GM18499 (cell line): Measurements from ENCODE around the gene DDX27.

Experiments used
- ATAC-seq: cut with Tn5 transposase; IDR thresholded peaks from one replicate; pipeline ENCODE4 v1.9.1; 2021; ENCODE audit warnings: moderate number of reproducible peaks; ENCODE audit not compliant: insufficient read depth, unreplicated experiment

Gene DDX27

DNA sequence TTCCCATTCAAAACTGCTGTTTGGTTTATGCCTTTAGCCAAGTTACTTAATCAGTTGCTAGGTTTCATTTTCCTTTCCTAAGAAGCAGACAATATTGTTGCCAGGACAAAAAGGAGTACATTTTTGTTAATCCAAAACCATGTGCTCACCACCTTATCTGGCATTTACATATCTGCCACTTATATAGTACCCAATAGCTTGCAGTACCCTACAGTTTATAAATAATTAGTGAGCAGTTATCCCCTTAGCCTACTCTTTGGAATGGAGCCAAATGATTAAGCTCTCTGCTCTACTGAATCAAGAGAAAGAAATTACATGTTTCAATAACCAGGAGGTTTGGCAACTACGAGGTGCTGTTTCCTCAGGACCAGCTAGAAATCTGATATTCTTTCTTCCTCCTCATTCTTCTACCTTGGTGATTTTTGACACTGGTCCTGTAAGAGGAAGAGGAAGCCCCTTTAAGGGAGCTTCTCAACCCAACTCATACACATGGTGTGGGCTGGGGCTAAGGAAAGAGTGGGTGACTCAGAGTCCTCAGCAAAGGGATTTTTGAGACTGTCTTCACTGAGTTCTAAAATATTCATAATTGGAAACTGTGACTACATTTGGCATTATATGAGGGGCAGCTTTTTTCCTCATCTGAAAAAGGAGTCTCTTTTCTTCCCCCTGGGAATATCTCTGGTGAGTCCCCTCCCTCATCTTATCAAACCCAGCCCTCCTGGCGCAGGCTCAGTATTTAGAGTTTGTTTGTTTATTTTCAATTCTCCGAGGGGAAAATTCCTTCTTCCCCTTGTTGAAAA lies 57.1 kb downstream of the DDX27 start:
- ATAC-seq: no peak

DNA sequence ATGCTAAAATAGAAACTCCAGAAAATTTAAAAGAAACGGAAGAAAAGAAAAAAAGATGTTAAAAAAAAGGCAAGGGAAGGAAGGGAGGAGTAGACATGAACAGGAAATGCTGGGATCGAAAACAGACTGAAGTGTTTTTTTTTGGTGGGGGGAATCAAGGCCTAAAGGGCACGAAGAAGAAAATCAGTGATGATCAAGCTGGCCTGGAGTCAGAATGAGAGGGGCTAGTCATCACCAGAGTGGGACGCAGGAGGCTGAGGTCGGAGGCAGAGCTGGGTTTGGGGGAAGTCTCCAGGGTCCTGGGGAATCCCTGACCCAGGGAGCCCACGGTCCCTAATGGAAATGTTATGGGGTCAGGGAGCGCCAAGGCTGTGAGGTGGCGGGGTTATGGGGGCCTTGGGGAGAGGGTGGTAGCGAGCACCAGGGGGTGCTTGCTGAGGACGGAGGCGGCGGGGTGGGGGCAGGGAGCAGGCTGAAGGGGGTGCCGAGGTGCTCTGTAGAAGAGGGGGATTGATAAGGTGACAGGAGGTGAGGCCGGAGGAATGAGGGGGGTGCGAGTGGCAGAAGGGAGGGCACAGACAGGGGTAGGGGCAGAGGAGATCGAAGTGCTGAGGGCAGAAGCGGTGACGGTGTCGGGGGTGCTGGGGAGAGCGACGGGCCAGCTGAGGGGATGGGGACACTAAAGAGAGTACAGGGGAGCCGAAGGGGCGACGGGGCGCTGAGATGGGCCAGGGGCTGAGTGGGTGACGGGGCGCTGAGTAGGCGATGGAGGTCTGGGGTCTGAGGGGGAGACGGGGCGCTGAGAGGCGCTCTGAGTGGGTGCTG lies 58.0 kb downstream of the DDX27 start:
- ATAC-seq: no peak

DNA sequence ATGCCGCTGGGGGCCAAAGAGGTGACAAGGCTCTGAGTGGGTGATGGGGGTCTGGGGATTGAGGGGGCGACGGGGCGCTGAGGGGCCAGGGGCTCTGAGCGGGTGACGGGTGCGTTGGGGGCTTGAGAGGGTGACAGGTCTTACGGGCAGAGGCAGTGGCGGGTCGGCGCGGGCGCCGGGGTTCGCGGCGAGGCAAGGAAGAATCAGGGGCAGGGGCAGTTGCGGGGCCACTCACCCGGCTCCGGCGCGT lies 58.5 kb downstream of the DDX27 start:
- no peak for ATAC-seq

DNA sequence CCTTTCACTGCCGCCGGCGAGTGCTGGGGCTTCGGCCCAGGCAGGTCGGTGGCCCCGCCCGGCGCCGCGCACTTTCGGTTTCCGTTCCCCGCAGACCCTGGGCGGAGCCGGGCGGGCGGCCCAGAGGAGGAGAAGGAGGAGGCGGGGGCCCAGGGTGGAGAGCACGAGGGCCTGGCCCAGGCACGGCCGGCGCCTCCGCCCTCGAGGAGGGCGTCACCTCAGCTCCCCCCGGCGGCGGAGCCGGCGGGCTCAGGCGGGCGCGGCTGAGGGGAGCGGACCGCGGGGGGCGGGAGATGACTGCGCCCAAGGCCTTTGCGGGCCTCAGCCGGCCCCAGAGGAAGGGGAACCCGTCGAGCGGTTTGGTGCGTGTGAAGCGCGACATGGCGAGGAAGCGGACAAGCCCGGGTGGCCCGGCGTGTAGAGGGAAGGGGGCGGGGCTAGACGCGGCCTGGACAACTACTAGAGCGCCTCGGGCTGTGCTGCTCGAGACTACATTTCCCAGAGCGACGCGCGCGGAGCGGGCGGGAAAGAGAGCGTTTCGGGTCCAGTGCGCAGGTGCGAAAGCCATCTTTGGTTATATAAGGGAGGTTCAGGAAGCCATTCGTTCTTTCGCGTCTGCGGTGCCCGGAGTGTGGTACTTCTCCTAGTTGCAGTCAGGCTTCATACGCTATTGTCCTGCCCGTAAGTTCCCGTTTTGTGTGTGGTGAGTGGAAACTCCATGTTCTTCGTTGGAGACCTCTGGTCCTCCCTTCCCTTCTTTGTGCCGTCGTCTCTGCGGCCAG lies 59.0 kb downstream of the DDX27 start, which contains the start of gene ZNFX1:
Gene ZNFX1 (minus strand): TSS at position 22 of the 782 bp plus-strand sequence. CDS start 2,218 bp downstream, outside the sequence.
- peak; percentile 64 for ATAC-seq

DNA sequence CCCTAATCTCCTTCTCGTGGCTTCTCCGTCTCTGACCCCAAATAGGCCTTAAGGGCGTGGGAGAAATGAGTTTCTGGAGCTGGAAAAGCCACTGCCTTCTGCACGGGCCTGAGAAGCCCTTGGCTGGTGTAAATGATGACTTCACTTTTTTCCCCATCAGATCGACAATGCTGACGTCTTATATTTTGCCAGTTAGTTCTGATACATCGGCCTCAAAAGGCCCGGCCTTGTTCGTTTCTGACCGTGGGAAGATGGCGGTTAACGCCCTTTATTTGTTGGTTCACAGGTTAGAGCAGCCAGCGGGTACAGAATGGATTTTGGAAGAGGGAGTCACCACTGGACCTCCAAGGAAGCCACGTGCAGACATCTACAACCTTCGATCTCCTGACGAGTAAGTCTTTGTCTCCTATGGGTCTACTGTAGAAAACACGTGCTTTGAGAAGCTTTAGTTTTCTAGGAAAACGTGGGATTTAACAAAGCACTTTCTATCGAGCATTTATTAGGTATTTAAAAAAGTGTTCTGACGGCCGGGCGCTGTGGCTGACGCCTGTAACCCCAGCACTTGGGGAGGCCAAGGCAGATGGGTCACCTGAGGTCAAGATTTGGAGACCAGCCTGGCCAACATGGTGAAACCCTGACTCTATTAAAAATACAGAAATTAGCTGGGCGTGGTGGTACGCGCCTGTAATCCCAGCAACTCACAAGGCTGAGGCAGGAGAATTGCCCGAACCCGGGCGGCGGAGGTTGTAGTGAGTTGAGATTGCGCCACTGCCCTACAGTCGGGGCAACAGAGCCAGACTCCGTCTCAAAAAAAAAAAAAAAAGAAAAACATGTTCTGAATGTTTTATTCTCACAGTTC lies 59.8 kb downstream of the DDX27 start:
- no peak for ATAC-seq

DNA sequence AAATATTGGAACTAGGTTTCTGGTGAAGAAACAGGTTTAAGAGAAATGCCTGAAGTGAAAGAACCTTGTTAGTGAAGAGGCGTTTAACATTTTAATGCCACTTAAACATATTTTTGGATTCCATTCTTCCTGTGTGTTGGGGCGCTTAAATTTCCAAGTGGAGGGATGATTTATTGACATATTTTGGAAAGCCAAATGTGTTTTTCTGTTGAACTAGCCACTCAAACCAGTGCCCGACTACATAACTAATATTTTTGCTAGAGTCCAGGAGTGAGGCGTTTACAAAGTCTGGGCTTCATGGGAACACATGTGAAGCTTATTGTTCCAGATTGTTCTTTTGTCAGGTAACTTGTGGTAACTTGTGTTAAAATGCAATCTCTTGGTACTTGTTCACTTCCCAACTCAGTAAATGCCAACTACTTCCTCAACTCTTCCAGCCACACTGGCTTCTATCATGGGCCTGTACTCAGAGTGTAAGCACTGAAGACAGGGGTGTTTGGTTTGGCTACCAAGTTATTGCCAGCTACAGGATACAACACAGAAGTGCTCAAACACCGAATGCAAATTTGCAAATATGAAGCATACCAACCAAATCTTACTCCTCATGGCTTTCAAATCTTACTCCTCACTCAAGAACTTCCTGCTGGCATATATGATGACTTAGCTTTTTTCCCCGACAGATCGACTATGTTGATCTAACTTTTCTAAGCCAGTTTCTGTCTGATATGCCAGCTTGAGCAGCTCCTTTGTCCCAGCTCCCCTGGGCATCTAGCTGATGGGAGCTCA lies 60.7 kb downstream of the DDX27 start:
- ATAC-seq: no peak

DNA sequence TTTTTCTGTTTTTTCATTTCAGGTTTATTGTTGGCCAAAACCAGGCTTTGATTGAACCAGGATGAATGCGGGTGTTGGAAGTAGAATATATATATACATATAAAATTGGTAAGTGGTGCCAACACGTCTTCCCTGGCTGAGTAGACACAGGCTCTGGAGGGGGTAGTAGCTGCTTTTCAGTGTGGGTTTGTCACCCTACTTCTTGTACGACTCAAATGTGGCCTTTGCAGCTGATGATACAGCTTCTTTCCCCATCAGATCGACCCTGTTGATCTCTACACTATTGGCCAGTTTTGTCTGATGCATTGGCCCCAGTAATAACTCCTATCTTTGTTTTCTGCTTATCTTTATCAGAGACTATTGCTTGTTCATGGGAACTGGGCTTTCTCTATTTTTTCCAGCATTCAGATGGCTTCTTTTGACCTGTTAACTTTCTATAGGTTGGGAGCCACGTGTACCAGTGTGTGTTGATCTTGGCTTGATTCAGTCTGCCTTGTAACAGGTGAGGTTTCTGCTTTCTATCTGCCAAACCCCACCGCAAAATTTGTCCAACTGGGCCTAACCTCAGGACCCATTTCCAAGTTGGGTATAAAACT lies 61.3 kb downstream of the DDX27 start:
- ATAC-seq: no peak

DNA sequence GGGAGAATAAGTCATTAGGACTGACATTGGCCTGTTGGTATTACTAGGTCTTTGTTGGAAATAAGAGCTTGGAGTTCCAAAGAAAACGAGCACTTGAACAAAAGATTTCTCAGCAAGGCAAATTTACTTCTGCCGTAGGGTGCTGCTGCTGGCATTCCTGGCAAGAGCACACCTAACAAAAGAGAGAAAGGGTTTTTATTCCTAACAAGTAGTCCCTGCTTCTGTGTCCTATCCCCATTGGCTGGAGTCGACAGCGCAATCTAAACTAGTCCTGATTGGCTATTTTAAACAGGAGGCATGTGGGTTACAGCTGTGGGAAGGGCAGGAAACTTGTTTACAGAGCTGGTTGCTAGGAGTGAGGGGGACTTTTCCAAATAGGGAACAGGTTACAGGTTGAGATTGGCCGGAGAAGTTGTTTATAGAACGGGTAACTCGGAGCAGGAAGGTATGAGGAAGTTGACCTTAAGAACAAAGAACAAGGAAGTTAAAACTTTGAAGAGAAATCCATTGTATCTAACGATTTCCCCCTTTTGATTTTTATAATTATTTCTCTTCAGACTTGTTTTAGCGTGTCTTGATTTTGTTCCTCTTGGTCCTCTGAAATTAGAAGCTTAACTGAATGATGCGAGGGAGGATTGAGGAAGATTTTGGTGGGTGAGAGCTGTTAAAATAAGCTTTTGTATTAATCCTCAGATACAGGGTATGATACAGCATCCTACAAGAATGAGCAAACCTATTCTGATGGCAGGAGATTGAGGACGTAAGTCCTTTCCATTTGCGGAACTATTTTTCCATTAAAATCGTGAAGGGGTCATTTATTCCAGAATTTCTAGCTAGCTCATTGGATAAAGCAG lies 62.1 kb downstream of the DDX27 start:
- ATAC-seq: no peak

DNA sequence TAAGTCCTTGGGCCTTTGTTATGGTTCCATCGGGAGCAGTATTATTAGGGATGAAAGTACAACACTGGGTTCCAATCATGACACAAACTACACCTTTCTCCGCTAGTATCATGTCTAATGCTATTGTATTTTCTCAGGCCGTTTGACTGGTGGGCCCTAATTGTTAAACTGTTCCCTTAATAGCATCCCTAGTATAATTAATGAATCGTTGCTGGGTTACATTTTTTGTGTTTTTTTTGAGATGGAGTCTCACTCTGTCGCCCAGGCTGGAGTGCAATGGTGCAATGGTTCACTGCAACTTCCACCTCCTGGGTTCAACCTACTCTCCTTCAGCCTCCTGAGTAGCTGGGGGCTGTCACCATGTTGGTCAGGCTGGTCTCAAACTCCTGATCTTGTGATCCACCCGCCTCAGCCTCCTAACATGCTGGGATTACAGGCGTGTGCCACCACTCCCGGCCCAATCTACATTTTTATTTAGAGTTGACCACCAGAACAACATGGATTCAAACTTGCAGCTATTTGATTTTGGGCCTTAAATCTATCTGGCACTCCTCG lies 62.8 kb downstream of the DDX27 start:
- no peak for ATAC-seq

DNA sequence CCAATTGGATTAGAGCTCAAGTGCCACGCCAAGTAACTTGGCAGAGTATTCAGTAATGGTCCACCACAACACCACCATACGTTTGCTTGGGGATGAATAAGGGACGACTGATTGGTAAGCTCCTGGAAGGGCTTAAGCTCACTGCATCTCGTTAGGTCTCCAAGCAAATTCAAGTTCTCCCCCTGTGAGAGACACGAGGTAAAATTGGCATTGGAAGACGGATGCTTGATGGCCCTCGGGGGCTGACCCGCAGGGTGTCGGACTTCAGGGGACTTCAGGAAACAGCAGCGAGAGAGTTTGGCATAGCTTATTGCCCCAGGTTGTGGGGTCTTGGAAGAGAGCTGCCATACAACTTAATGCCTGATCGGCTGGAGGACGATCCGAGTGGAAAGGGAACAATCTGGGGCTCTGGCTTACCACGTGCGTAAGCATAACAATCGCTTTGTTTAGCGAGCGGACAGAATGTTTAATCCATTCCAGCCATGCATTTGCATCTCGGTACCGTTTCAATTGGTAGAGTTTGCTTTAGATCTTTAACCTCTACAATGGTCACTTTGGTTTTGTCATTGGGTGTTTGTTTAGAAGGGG lies 63.5 kb downstream of the DDX27 start:
- ATAC-seq: no peak

DNA sequence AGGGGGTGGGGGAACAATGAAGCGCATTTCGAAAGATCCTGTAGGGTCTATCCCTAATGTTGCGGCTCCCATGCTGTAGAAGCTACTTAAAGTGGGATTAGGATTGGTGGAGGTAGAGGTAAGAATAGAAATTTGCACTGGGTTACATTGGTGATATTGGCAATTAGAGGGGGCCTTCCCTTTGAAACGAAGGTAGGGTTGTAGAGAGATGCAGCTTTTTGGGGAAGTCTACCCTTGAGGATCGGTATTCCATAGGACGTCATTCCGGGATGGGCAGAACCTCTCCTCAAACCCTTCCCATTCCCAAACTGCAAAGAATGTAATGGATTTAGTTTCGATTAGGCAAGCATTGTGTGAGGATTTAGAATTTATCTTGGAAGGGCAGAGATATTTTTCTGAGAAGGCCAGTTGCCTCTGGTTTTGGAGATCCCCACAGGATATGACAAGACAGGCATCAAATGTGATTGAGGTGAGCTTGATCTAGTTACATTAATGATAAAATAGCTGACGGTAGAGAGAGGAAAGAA lies 64.0 kb downstream of the DDX27 start:
- ATAC-seq: no peak

DNA sequence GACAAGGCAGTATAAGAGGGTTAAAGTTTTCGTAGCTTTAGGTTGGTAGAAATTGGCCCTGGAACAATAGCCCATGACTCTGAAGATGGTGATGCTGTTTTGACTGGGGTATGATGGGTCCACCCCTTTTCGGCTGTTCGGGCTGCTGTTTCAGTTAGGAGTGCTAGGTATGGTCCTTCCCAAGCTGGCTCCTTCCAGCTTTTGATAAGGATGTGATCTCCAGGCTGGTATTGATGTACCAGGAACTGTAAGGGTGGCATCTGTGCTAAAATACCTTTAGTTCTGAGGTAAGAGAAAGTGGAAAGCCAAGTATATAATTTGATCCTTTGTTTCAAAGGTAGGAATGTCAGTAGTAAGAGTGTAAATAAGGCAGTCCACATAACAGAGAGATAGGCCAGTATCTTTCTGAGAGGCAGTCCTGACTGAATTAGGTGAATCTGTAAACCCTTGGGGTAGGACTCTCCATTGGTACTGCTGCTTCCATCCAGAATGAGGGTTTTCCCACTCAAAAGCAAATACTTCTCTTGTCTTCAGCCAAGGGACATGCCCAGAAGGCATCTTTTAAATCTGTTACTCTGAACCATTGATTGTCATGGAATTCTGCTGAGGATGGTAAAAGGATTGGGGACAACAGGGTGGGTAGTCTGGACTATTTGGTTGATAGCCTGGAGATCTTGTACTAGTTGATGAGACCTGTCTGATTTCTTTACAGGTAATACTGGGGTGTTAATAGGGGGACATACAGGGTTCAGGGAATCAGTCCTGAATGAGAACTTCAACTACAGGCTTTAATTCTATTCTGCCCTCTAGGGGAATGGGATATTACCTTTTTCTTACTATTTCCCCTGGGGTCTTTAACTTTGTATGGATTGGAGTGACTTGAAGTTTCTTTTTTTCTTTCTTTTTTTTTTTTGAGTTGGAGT lies 64.7 kb downstream of the DDX27 start:
- ATAC-seq: no peak

DNA sequence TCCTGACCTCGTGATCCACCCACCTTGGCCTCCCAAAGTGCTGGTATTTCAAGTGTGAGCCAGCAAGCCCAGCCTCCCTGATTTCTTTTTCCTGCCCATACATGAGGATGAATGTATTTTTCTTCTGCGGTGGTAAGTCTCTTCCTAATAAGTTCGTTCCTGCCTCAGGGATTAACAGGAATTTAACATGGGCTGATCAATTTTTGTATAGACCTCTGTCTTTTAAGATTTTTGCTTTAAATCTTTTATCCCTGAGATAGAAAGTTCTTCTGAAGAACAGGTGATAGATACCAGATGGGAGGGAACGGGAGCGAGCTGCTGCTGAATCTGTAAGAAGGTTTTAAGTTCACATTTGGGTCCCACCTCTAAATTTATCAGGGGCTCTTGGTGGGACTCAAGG lies 65.6 kb downstream of the DDX27 start:
- ATAC-seq: no peak

DNA sequence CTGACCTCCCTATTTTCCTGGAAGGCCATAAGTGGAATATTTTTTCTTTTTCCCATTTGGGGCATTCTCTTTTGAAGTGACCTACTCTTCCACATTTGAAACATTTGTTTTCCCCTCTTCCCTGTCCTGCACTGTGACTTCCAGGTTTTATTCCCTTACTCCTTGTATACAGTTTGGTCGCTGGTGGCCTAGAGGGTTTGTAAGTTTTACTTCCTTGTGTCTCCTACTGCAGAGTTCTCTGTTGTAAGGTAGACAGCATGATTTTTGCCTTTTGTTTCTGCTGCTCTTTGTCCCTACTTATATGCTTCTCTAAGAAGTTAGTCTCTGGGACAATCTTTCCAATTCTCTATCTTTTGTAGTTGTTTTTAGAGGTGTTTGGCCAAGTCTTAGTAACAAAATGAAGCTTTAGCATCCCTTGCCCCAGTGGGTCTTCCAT lies 66.0 kb downstream of the DDX27 start:
- ATAC-seq: no peak

DNA sequence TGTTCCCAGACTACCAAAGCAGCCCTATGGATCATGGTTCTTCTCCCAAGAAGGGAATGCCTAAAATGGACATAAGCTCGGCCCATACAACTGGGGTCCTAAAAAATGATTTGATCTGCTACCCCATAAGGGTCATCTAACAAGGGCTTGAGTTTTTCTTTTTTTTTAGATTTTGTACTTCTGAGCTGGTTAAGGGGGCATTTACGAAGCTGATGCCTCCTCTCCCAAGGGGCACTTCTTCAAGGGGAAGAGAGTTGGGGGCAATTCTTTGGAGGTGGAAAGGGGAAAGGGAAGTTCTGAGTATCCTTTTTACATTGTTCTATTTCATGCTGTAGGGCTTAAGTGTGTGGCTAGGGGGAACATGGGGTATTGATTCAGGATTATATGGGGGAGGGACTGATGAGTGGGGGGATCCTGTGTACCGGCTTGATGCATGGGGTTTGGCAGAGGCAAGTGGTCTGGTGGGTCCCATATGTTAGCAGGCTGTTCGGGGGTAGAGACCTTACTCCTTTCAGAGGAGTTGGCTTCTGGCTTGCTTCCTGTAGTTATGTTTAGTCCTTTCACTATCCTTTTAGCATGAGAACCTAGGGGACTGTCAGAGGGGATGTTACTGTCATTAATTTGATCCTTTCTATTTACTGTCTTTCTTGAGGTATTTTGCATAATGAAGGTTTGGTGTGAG lies 66.7 kb downstream of the DDX27 start:
- no peak for ATAC-seq
